HepG2 (cell line): ENCODE measurements around the gene HEATR1. TPM values are rescaled to one million over a fixed set of nuclear protein-coding genes. Genes with fewer than 3 reads are reported as not detected.
A peak's percentile ranks its signal among the peaks of the same experiment; 100 is the strongest.

ENCODE experiments used
- EEA1 ChIP-seq: sonication (generic); formaldehyde crosslinking; IDR thresholded peaks from 2 replicates; pipeline ENCODE4 v1.5.1; 2020; ENCODE audit warnings: mild to moderate bottlenecking, missing genetic modification reagents, borderline replicate concordance
- FOSL2 ChIP-seq: sonication (generic); formaldehyde crosslinking; IDR thresholded peaks from 2 replicates; pipeline ENCODE4 v1.4.0; 2020; ENCODE audit warnings: missing genetic modification reagents
- MBNL3 ChIP-seq: fragments of 250-450 bp; sonication (Bioruptor Pico); conservative IDR thresholded peaks from 2 replicates; pipeline ENCODE4 v1.8.0; 2022; ENCODE audit warnings: mild to moderate bottlenecking, inconsistent platforms
- MYC ChIP-seq: sonication (generic); formaldehyde crosslinking; IDR thresholded peaks from 2 replicates; pipeline ENCODE4 v1.9.0; 2021; ENCODE audit warnings: missing genetic modification reagents, borderline replicate concordance
- MYNN ChIP-seq: sonication (generic); formaldehyde crosslinking; IDR thresholded peaks from 2 replicates; pipeline ENCODE4 v1.4.0; 2020; ENCODE audit warnings: mild to moderate bottlenecking, low read depth, missing genetic modification reagents
- NPAS2 ChIP-seq: sonication (generic); formaldehyde crosslinking; IDR thresholded peaks from 2 replicates; pipeline ENCODE4 v1.8.0; 2022; ENCODE audit warnings: mild to moderate bottlenecking, missing genetic modification reagents, borderline replicate concordance
- NRL ChIP-seq: sonication (generic); formaldehyde crosslinking; IDR thresholded peaks from 2 replicates; pipeline ENCODE4 v1.5.0; 2020; ENCODE audit warnings: missing genetic modification reagents, mild to moderate bottlenecking, moderate library complexity, borderline replicate concordance
- PHB2 ChIP-seq: fragments of 450-650 bp; IDR thresholded peaks from 2 replicates; pipeline ENCODE4 v1.6.1; 2018; ENCODE audit not compliant: partially characterized antibody
- U2AF1 ChIP-seq: fragments of 200-400 bp; formaldehyde crosslinking; optimal IDR thresholded peaks from 2 replicates; pipeline ENCODE3; 2017; ENCODE audit warnings: mild to moderate bottlenecking, low read depth, low read length
- ZBTB7B ChIP-seq: sonication (generic); formaldehyde crosslinking; IDR thresholded peaks from 2 replicates; pipeline ENCODE4 v1.4.0; 2020; ENCODE audit warnings: missing genetic modification reagents
- ZC3H13 ChIP-seq: sonication (generic); formaldehyde crosslinking; IDR thresholded peaks from 2 replicates; pipeline ENCODE4 v1.8.1; 2023; ENCODE audit warnings: mild to moderate bottlenecking, missing genetic modification reagents, moderate library complexity
- ZMYM3 ChIP-seq: sonication (generic); formaldehyde crosslinking; IDR thresholded peaks from 2 replicates; pipeline ENCODE4 v1.5.1; 2020; ENCODE audit warnings: mild to moderate bottlenecking, missing genetic modification reagents
- ZNF703 ChIP-seq: sonication (generic); formaldehyde crosslinking; IDR thresholded peaks from 2 replicates; pipeline ENCODE4 v1.5.1; 2020; ENCODE audit warnings: missing genetic modification reagents, mild to moderate bottlenecking, moderate library complexity, borderline replicate concordance
- ZNF788 ChIP-seq: sonication (generic); formaldehyde crosslinking; IDR thresholded peaks from 2 replicates; pipeline ENCODE4 v1.5.0; 2020; ENCODE audit warnings: mild to moderate bottlenecking, missing genetic modification reagents, borderline replicate concordance
- polyA plus RNA-seq, 8 experiments: library from polyadenylated mRNA; depleted of rRNA in 3 of 8; stranded (reverse) in 7 of 8; unstranded in 1 of 8; fragments of >200 nt; fragmentation: Illumina TruSeq in 4 of 8; extraction: Trizol in 4 of 8; gene quantifications; 2 replicates each; pipeline versions ENCODE4 v1.2.1 to v1.2.3, GENCODE V29; 2011 to 2016; ENCODE audit warnings: low read depth in 4 of 8, missing spikeins in 1 of 8, mixed read lengths in 1 of 8; ENCODE audit not compliant: insufficient read depth in 1 of 8
- total RNA-seq, 5 experiments: library from RNA; depleted of rRNA; stranded (reverse); fragments of >200 nt; fragmentation: Illumina TruSeq; extraction: Trizol; gene quantifications; 2 replicates each; pipeline ENCODE4 v1.2.3, GENCODE V29; 2016; ENCODE audit warnings: low read depth in 1 of 5
- TF ChIP-seq, protein P1 (sequence below): sonication (generic); formaldehyde crosslinking; IDR thresholded peaks from 2 replicates; pipeline ENCODE4 v1.9.0; 2021; ENCODE audit warnings: missing genetic modification reagents, borderline replicate concordance
- TF ChIP-seq, protein P2 (sequence below): sonication (generic); formaldehyde crosslinking; IDR thresholded peaks from 2 replicates; pipeline ENCODE4 v1.5.0; 2020; ENCODE audit warnings: missing genetic modification reagents
- TF ChIP-seq, protein P3 (sequence below): sonication (generic); formaldehyde crosslinking; IDR thresholded peaks from 2 replicates; pipeline ENCODE4 v1.4.0; 2020; ENCODE audit warnings: missing genetic modification reagents
- TF ChIP-seq, protein P4 (sequence below): sonication (generic); formaldehyde crosslinking; IDR thresholded peaks from 2 replicates; pipeline ENCODE4 v1.8.0; 2022; ENCODE audit warnings: low read depth, missing genetic modification reagents
- TF ChIP-seq, protein P5 (sequence below): sonication (generic); formaldehyde crosslinking; IDR thresholded peaks from 2 replicates; pipeline ENCODE4 v1.8.0; 2022; ENCODE audit warnings: mild to moderate bottlenecking, missing genetic modification reagents, moderate library complexity

The HEATR1 gene
- total and polyA plus RNA-seq, 2 of the 13 experiments (the other 11 are each of a cell fraction or from before 2014, with no cell fraction given): 10.2 to 45.8 TPM

- no peak for TF ChIP-seq NPAS2
- TF ChIP-seq PHB2: no peak
- no peak for TF ChIP-seq ZMYM3 (CRISPR knock-in tag)
- TF ChIP-seq FOSL2 (CRISPR knock-in tag): no peak; the same call in 1 of the 2 replicates
- no peak for TF ChIP-seq MYC (CRISPR knock-in tag)
- TF ChIP-seq, protein P1, sequence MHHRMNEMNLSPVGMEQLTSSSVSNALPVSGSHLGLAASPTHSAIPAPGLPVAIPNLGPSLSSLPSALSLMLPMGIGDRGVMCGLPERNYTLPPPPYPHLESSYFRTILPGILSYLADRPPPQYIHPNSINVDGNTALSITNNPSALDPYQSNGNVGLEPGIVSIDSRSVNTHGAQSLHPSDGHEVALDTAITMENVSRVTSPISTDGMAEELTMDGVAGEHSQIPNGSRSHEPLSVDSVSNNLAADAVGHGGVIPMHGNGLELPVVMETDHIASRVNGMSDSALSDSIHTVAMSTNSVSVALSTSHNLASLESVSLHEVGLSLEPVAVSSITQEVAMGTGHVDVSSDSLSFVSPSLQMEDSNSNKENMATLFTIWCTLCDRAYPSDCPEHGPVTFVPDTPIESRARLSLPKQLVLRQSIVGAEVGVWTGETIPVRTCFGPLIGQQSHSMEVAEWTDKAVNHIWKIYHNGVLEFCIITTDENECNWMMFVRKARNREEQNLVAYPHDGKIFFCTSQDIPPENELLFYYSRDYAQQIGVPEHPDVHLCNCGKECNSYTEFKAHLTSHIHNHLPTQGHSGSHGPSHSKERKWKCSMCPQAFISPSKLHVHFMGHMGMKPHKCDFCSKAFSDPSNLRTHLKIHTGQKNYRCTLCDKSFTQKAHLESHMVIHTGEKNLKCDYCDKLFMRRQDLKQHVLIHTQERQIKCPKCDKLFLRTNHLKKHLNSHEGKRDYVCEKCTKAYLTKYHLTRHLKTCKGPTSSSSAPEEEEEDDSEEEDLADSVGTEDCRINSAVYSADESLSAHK: no peak
- TF ChIP-seq U2AF1: peak; percentile 35
- no peak for TF ChIP-seq MBNL3 (CRISPR knock-in tag)
- 0 out of 2 replicates have a peak, but pooled peaks have one; percentile 29 for TF ChIP-seq ZC3H13 (CRISPR knock-in tag)
- TF ChIP-seq, protein P2, sequence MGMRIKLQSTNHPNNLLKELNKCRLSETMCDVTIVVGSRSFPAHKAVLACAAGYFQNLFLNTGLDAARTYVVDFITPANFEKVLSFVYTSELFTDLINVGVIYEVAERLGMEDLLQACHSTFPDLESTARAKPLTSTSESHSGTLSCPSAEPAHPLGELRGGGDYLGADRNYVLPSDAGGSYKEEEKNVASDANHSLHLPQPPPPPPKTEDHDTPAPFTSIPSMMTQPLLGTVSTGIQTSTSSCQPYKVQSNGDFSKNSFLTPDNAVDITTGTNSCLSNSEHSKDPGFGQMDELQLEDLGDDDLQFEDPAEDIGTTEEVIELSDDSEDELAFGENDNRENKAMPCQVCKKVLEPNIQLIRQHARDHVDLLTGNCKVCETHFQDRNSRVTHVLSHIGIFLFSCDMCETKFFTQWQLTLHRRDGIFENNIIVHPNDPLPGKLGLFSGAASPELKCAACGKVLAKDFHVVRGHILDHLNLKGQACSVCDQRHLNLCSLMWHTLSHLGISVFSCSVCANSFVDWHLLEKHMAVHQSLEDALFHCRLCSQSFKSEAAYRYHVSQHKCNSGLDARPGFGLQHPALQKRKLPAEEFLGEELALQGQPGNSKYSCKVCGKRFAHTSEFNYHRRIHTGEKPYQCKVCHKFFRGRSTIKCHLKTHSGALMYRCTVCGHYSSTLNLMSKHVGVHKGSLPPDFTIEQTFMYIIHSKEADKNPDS: no peak
- TF ChIP-seq, protein P3, sequence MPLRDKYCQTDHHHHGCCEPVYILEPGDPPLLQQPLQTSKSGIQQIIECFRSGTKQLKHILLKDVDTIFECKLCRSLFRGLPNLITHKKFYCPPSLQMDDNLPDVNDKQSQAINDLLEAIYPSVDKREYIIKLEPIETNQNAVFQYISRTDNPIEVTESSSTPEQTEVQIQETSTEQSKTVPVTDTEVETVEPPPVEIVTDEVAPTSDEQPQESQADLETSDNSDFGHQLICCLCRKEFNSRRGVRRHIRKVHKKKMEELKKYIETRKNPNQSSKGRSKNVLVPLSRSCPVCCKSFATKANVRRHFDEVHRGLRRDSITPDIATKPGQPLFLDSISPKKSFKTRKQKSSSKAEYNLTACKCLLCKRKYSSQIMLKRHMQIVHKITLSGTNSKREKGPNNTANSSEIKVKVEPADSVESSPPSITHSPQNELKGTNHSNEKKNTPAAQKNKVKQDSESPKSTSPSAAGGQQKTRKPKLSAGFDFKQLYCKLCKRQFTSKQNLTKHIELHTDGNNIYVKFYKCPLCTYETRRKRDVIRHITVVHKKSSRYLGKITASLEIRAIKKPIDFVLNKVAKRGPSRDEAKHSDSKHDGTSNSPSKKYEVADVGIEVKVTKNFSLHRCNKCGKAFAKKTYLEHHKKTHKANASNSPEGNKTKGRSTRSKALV (CRISPR knock-in tag): no peak
- TF ChIP-seq ZBTB7B (CRISPR knock-in tag): no peak
- TF ChIP-seq, protein P4, sequence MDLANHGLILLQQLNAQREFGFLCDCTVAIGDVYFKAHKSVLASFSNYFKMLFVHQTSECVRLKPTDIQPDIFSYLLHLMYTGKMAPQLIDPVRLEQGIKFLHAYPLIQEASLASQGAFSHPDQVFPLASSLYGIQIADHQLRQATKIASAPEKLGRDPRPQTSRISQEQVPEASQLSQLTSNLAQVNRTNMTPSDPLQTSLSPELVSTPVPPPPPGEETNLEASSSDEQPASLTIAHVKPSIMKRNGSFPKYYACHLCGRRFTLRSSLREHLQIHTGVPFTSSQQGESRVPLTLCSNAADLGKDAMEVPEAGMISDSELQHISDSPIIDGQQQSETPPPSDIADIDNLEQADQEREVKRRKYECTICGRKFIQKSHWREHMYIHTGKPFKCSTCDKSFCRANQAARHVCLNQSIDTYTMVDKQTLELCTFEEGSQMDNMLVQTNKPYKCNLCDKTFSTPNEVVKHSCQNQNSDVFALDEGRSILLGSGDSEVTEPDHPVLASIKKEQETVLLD (CRISPR knock-in tag): no peak
- no peak for TF ChIP-seq ZNF788
- TF ChIP-seq ZNF703 (CRISPR knock-in tag): no peak
- TF ChIP-seq MYNN (CRISPR knock-in tag): no peak
- TF ChIP-seq, protein P5, sequence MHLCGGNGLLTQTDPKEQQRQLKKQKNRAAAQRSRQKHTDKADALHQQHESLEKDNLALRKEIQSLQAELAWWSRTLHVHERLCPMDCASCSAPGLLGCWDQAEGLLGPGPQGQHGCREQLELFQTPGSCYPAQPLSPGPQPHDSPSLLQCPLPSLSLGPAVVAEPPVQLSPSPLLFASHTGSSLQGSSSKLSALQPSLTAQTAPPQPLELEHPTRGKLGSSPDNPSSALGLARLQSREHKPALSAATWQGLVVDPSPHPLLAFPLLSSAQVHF (CRISPR knock-in tag): no peak
- TF ChIP-seq NRL: peak; percentile 79; the same call in 1 of the 2 replicates
- no peak; the same call in 1 of the 2 replicates for TF ChIP-seq EEA1
These were observed 80.6 kb downstream of the HEATR1 start, which contains the start of gene LGALS8 (continued) for GRCh38 chr1:236523704-236524141.
